ENCODE results near the gene PTPRM.

The PTPRM gene

DNA sequence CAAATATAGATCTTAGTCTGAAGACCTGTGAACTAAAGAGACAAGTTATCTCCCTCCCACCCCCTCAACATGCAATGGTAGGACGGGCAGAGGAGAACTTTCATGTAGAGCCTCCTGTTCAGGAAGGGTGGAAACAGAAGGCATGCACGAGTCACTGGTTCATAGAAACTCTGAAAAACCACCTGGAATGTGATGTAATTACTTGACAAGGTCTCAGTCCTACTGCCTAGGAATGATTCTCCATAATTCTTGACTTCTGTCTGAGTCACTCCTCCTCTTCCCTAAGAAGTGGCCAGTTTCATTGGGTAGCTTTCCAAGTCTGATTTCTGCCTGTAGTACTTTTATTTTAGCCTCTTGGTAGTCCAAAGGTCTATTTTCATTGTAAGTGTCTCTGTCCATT, 277.3 kb downstream of the PTPRM start:
- CTCF ChIA-PET, result interaction anchor here (1.5 kb wide), 1 partner anchor 14 kb away, joined by 5 read pairs; no protein-coding TSS in a partner anchor
- POLR2A ChIA-PET, result no interaction called here
- DNase-seq (ENCODE audit: extremely low spot score), result no peak
- TF ChIP-seq, protein P1, sequence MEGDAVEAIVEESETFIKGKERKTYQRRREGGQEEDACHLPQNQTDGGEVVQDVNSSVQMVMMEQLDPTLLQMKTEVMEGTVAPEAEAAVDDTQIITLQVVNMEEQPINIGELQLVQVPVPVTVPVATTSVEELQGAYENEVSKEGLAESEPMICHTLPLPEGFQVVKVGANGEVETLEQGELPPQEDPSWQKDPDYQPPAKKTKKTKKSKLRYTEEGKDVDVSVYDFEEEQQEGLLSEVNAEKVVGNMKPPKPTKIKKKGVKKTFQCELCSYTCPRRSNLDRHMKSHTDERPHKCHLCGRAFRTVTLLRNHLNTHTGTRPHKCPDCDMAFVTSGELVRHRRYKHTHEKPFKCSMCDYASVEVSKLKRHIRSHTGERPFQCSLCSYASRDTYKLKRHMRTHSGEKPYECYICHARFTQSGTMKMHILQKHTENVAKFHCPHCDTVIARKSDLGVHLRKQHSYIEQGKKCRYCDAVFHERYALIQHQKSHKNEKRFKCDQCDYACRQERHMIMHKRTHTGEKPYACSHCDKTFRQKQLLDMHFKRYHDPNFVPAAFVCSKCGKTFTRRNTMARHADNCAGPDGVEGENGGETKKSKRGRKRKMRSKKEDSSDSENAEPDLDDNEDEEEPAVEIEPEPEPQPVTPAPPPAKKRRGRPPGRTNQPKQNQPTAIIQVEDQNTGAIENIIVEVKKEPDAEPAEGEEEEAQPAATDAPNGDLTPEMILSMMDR (IDR thresholded peaks at IDR 0.05; ENCODE audit: control extremely low read depth, extremely low read depth, low read depth, missing control alignments), result no peak

DNA sequence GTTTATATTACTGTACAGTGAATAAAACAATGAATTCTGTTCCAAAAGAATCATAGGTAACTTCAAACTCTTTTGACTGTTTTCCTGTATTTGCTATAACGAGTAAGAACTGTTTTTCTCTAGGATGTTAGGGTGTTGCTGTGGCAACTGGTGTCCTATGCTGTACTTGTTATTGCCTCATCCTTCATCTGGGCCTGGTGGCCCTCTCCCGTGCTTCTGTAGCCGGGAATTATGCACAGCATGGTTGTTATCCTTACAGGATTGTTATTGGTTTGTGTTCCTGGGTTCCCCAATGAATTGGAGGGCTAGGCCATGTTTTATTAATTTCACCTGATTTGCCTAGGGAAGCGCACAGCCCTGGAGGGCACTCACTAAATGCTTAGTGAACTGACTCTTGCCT, 279.2 kb downstream of the PTPRM start:
- ChIA-PET CTCF (no interaction called here), POLR2A (no interaction called here)
- DNase-seq (ENCODE audit: extremely low spot score), result no peak
- TF ChIP-seq, protein P1 (IDR thresholded peaks at IDR 0.05; ENCODE audit: control extremely low read depth, extremely low read depth, low read depth, missing control alignments), result no peak

DNA sequence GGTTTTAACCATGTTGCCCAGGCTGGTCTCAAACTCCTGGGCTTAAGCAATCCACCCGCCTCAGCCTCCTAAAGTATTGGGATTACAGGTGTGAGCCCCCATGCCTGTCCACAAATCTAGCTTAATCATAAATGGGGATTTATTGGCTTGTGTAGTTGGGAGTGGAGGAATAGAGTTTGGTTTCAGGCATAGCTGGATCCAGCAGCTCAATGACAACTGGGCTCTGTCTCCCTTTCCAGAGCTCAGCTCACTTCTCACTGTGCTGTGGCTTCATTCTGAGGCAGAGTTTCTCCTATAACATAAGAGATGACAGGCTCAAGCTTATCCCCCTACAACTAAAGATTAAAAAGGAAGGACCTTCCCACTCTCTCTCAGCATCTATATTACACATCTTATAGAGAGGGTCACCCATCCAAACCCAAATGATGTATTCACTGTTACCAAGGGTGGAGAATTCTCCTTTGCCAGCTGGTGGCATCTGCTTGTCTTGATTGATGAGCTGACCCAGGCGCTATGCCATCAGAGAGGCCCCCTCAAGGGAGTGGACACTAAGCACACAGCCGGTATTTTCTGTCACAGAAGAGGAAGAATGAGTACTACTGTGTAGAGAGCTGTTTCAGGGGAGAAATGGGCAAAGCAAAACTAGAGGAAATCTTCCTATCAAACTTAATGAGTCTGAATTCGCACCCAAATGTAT, 280.4 kb downstream of the PTPRM start:
- TF ChIP-seq, protein P1 (IDR thresholded peaks at IDR 0.05; ENCODE audit: control extremely low read depth, extremely low read depth, low read depth, missing control alignments), result no peak
- ChIA-PET POLR2A (no interaction called here), CTCF (interaction anchor here (1.5 kb wide), 1 partner anchor 54 kb away, joined by 3 read pairs; no protein-coding TSS in a partner anchor)
- no peak for DNase-seq (ENCODE audit: extremely low spot score)

DNA sequence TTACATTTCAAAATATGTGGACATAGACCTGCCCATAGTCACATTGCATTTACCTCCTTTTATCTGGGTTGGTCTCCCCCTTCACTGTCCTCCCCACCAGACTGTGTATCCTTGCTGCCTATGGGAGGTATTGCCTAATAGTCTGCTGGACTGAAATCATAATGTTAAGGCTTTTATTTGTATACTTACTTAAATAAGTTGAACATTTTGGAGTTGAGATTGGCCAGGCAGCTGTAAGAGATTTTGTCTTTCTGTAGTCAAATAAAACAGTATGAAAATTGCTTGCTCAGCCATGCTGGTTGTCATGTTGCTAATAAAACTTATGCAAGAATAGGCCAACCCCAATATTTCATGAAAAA, 280.9 kb downstream of the PTPRM start:
- no peak for DNase-seq (ENCODE audit: extremely low spot score)
- ChIA-PET CTCF (interaction anchor here (1.5 kb wide), 1 partner anchor 54 kb away, joined by 3 read pairs; no protein-coding TSS in a partner anchor), POLR2A (no interaction called here)
- TF ChIP-seq, protein P1 (IDR thresholded peaks at IDR 0.05; ENCODE audit: control extremely low read depth, extremely low read depth, low read depth, missing control alignments), result no peak

DNA sequence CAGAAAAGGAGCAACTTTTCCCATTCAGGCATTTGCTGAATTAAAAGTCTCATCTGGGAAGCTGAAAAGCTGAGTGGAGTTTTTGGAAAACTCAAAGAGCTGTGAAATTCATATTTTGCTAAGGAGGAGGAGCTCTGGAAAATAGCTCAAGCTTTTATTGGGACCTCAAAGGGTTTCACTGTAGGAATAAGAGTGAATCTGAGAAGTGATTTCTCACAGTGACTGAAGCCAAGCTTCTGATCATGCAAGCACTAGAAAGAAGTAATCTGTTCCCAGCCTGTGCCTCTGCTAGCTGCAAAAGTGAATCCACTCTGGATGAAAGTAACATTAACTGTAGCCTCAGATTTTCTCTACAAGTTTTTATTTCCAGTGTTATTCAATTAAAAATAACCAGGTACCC, 283.3 kb downstream of the PTPRM start:
- TF ChIP-seq, protein P1 (IDR thresholded peaks at IDR 0.05; ENCODE audit: control extremely low read depth, extremely low read depth, low read depth, missing control alignments), result no peak
- DNase-seq (ENCODE audit: extremely low spot score), result no peak
- ChIA-PET CTCF (interaction anchor here (1.0 to 1.2 kb wide), 2 partner anchors 20 to 53 kb away, joined by 3 read pairs; no protein-coding TSS in a partner anchor), POLR2A (no interaction called here)

DNA sequence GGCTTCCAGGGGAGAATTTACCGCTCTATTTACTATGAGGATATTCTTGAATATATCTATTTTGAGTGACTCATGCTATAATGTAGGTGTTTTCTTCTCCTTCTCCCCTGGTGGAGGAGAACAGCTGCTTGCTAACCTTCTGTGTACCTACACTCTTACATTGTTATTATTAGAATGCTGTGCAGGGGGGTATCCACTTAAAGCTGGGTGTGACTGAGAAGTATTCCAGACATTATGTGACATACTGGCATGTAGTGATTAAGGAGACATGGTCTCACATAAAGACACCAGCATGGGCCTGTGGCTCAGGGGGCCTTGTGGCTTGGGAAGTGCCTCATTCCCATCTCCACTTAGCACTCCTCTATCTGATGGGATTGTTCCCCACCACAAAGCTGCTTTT, 287.9 kb downstream of the PTPRM start:
- TF ChIP-seq, protein P1 (IDR thresholded peaks at IDR 0.05; ENCODE audit: control extremely low read depth, extremely low read depth, low read depth, missing control alignments), result no peak
- DNase-seq (ENCODE audit: extremely low spot score), result no peak
- ChIA-PET POLR2A (no interaction called here), CTCF (no interaction called here)
